Measurements from ENCODE around the gene SEZ6L.
A peak's percentile ranks its signal among the peaks of the same experiment; 100 is the strongest.

Gene SEZ6L

DNA sequence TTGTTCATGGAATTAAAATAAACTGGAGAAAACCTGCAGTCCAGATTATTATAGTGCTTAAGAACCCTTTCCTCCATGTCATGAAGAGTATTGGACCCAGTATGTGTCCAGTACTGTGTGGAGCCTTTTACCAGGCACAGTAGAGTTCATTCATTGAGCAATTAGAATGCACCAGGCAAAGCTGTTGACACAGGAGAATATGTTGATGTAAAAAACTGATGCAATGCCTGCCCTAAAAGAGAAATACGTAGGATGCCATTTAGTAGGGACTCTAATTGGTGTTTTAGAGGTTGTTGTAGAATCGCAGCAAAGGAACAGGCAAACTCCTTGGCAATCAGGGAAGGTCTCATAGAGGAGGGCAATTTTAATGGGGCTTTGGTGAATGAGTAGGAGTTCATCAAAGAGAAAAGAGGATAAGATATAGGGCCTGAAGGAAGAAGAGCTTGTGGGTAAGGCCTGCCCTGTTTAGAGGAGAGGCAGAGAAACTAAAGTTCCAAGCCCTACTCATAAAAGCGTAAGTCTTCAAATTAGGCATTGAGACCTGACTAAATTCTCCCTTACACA, 126.4 kb downstream of the SEZ6L start:
- no peak for DNase-seq

DNA sequence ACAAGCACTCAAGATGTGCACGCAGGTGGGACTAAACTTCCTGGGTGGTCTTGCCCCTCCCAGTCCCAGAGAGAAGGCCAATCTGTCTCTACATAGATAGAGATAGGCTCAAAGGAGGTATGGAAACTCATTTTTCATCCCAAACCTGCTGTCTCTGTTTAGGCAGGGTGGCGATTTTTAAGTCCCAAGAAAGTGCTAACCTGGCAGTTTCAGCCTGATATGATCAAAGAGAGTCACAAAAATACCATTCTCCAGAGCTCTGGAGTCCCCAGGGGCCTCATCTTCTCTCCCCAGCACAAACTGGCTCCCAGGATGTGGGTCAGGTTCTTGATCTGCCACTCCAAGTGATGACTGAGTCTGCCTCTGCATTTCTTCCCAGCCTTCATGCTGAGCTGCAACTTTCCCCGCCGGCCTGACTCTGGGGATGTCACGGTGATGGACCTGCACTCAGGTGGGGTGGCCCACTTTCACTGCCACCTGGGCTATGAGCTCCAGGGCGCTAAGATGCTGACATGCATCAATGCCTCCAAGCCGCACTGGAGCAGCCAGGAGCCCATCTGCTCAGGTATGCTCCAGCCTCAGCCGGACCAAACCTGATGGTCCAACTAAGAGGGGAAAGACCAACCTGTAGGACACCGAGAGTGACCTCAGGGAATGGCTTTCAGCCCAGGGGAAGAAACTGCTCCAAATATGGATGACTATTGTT, 129.5 kb downstream of the SEZ6L start:
- DNase-seq, result no peak

DNA sequence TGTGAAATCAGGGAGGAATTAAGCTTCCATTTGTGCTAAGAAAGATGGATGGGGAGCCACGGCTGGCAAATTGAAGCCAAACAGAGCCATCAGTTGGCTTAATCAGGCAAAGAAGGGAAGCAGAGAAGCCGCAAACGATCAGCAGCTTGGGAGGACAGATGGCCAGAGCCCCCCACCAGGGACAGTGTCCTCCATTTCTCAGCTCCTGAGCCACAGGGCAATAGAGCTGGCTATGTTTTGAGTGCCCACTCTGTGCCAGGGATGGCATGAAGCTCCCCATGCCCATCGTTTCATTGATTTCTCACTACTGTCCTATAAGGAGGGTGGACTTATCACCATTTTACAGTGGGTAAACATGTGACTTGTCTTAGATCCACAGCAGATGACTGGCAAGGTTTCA, 133.5 kb downstream of the SEZ6L start:
- DNase-seq, result no peak

DNA sequence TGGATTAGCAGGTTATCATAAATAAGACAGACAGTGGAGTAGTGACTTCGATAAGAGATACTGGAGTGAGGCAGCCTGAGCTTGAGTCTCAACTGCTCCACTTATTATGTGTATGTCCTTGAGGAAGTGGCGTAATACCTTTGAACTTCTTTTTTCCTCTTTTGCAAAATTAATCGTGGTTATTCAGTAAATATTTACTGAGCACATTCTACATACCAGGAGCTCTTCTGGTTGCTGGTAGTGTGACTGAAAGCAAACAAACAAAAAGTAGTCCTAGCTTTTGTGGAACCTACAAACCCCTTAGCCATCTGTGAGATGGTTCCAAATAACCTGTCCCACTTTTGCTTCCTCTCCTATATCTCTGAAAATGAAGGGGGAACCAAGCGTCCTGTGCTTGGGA, 134.2 kb downstream of the SEZ6L start:
- no peak for DNase-seq

DNA sequence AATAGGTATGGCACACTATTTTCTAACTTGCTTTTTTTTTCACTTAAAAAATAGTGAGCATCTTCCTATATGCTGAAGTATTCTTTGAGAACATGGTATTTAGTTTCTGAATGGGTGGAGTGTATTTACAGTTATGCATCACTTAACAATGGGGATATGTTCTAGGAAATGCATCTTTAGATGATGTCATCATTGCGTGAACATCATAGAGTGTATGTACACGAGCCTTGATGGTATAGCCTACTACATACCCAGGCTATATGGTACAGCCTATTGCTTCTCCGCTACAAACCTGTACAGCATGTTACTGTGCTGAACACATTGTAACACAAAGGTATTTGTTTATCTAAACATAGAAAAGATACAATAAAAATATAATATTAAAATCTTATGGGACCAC, 135.5 kb downstream of the SEZ6L start:
- no peak for DNase-seq

DNA sequence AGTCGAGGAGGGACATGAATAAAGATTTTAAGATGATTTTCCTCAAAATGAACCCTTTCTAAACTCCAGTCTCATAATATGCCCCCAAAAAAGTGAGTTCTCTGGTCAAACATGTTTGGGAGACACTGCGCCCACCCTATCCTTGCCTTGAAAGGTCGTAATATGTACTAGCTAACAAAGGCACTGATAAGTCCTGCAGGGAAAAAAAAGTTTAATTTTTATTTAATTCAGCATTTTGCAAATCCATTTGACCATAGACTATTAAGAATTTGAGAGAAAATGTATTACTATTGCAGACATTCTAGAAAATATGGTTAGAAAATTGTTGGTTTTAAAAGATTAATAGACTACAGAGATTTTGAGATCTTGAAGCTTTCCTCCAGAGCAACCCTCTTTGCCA, 139.2 kb downstream of the SEZ6L start:
- DNase-seq, result no peak

DNA sequence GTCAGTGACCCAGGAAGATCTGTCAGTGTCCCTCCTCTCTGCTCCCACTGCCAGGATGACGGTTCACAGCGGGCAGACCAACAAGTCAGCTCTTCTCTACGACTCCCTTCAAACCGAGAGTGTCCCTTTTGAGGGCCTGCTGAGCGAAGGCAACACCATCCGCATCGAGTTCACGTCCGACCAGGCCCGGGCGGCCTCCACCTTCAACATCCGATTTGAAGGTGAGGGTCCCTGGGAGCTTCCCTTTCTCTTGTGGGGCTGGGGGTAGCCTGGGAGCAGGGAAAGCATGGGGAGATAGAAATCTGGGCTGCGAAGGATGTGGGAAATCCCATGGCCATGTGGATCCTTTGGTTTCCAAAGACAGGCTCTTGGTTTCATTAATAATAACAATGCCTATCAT, 141.4 kb downstream of the SEZ6L start:
- DNase-seq, result no peak

DNA sequence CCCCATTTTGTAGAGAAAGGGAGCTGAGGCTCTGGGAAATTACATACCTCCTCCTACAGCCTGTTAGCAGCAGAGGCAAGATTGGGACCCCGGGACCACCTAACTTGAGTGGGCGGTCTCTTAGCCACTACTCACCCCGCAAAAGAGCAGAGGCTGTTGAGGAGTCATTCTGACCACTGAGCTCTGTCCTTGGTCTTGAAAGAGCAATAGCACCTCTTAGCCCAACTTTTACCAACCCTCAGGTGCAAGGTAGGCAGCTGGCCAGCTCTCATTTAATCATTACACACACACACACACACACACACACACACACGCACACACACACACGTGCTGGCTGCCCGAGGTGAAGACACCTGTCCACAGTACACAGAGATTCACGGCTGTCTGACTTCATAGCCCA, 144.0 kb downstream of the SEZ6L start:
- no peak for DNase-seq

DNA sequence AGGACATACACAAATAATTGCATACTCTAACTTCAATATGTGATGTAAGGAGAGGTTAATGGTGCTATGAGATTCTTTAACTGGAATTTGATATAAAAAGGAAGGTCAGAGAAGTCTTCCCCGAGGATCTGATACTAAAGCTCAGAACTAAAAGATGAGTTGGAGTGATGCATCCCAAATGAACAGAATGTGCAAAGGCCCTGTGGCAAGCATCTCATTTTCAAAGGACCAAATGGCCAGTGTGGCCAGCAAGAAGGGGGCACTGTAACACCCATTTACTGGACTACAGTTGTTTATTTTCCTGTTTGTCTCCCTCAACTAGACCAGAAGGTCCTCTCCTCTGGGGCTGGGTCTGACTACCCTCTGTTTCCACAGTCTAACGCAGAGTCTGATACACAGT, 144.9 kb downstream of the SEZ6L start:
- no peak for DNase-seq

DNA sequence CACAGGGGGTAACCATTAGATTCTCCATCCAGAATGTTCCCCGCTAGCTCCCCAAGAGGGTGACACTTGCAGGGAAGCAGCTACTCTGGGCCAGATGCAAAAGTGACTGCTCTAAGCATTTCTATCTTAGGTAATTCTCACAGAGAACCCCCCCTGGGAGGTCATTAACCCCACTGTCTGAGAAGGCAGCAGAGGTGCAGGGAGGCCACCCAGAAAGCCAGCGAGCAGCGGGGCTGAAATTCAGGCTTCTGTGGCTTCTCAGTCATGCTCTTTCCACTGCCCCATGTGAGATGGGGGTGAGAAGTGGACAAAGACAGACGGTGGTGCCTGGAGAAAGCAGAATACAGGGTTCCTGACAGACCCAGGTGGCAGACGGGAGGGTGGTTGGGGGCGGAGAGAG, 145.4 kb downstream of the SEZ6L start:
- no peak for DNase-seq

DNA sequence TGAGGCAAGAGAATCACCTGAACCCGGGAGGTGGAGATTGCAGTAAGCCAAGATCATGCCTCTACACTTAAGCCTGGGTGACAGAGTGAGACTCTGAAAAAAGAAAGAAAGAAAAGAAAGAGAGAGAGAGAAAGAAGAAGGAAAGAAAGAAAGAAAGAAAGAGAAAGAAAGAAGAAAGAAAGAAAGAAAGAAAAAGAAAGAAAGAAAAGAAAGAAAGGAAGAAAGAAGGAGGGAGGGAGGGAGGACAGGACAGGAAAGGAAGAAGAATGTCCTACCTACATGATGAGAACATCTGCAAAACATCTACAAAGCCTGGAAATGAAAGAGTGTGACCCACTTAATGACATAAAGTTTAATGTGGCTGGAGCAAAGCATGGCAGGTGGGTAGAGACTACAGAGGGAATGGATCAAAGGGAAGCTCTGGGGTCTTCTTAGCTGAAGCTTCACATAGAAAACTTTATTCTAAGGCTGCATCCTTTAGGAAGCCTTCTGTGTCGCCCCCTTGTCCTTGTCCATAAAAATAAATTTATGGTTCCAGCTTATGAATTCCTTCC, 147.5 kb downstream of the SEZ6L start:
- no peak for DNase-seq

DNA sequence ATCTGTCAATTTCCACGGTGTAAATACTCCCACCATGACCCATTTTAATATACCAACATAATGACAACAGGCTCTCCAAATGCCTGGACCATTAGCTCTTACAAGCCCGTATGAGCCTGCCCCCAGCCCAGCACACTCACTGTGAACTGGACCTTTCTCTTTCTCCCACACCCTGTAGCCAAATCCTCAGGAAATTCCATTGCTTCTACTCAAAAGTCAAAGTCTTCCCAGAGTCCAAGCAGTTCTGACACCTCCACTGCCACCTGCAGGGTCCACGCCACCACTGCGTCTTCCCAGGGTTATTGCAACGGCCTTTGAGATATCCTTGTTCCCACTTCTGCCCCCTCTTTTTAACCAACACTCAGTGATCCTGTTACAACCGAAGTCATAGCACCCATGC, 149.7 kb downstream of the SEZ6L start:
- no peak for DNase-seq

DNA sequence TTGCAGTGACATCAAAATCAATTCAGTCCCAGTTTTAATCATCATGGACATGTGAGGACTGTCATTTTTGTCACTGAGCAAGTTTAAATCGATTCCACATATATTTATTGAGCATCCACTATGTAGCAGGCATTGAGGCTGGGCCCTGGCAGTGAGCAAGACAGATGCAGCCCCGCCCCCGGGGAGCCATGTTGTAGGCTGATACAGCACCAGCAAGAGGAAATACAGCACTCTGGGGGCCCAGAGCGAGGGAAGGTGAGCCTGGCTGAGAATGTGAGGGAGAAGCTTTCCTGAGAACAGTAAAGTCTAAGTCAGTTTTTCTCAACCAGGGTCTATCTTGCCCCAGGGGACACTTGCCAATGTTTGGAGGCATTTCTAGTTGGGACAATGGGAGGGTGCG, 151.2 kb downstream of the SEZ6L start:
- DNase-seq, result no peak

DNA sequence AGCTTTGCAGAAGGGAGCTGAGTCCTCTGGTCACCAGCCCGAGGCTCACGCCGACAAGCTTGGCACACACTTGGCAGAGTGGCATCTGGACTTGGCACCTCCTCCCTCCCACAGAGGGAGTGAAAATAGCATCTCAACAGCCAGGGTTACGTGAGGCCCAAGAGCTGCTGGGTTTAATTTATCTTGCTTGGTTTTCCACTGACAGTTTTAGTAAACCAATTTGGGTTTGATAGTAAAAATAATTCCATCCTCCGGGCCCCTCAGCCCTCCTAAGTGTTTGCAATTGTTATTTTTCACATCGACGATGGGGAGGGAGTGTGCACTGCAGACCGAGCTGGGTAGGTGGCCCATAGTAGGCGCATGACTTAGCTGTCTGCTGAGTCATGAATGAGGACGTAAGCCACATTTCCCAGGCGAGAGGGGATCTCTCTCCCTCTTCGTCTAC, 152.2 kb downstream of the SEZ6L start:
- DNase-seq, result peak in 5 of 56 donors; percentile 1 to 34 (median 7)

DNA sequence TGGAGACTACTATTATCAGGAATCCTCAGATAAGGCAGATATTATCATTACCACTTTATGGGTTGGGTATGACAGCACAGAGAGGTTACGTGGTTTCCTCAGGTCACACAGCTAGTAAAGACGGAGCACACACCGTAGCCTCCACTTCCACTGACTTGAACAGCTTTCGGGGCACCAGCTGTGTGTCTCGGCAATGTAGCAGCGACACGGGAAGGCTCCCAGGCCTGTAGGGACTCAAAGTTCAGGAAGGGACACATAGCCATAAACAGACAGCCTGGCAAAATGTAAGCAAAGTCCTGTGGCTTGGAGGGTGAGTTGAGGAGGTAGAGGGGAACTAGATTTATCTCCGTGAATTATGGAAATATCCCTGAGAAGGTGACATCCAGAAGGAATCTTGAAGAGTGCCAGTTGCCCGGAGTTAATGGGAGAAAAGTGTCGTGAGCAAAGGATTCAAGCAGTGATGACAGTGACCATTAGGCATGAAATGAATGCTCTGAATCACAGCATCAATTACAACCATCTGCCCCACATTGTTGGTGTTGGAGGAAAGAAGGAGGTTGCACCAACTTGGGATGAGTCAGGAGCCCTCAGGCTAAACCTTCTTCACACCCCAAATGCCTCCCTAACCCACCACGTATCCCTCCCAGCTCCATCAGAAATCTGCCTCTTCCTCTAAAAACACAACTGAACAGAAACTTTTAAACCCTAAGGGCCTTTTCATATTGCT, 153.1 kb downstream of the SEZ6L start:
- DNase-seq, result no peak

DNA sequence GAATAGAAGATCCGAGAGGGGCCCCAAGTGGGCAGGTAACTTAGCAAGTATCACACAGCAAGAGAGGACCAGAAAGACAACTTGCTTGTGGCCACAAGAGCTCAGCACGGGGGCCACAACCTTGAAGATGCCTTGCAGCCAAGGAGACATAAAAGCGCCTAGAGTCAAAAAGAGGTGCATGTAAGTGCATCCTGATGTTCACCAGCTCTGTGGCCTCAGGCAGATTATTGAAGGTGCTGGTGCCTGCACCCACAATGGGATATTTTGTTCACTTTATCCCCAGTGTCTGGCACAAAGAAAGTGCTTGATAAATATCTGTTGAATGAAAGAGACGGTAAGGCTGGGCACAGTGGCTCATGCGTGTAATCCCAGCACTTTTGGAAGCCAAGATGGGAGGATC, 153.8 kb downstream of the SEZ6L start:
- no peak for DNase-seq

DNA sequence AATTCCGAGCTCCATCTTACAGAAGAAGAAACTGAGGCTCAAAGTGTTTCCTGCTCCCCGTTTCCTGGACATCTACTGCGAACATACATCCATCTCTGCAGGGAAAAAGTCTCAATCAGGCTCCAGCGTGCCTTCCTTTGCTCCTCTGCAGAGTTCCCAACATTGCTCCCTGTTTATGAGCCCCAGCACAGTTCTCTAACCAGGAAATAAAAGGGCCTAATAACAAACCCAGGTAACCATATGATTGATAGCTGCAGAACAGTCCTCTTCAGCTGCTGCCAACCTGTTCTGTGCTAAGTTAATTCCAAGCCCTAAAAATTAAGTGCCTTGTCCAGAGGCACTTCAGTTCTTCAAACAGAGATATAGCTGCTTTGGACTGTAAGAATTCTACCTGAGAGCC, 154.9 kb downstream of the SEZ6L start:
- DNase-seq, result no peak

DNA sequence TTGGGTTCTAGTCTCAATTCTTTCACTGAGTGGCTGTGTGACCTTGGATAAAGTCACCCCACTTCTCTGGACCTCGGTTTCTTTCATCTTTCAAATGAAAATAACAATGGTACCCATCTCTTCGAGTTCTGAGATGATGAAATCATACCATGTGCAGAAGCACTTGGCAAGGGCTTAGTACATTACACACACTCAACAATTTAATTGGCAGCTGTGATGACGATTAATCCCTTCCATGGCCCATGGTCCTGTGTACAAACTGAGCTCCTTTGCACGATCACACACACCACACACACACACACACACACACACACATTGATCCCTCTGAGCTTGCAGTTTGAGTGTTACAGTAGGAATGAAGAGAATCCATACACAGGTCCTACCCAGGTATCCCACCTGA, 156.4 kb downstream of the SEZ6L start:
- no peak for DNase-seq

DNA sequence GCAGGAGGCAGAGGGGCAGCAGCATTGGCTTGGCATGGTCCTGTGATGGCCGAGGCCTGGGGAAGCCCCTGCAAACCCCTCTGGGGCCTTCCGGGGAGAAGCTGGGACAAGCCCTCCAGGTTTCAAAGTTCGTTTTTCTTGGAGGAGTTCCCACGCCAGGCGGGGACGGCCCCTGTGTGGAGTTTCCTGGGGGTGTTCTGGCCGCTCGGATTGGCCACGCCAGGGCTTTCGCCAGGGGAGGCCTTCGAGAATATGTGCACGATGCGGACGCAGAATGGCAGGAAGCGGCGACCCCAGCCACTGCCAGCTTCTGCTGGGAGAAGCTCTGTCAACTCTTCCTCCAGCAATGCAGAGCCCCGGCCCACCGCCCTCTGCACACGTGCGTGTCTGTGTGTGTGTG, 157.5 kb downstream of the SEZ6L start:
- no peak for DNase-seq

DNA sequence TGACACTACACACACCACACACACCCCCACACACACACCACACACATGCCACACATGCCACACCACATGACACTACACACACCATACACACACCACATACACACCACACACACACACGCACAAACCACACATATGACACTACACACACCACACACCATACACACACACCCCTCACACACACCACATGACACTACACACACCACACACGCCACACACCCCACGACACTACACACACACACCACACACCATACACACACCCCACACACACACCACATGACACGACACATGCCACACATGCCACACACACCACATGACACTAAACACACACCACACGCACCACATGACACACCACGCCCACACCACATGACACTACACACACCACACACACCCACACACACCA, 158.0 kb downstream of the SEZ6L start:
- DNase-seq, result no peak

DNA sequence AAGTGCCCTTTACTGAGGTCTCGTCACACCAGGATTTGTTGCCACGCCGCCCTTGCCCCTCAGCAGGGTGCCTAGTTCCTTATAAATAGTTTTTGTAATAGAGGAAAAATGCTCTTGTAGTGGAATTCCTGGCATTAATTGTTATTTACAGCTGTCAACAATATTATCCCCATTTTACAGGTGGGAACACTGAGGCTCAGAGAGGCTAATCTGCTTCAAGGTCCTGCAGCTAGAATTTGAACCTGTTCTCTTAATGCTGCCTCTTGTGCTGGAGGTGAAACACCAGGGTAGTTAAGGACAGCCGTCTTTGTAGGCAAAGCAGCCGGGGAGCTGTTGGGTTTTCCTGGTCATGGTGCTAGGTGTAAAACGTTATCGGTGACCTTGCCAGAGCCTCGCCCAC, 159.0 kb downstream of the SEZ6L start:
- DNase-seq, result no peak

DNA sequence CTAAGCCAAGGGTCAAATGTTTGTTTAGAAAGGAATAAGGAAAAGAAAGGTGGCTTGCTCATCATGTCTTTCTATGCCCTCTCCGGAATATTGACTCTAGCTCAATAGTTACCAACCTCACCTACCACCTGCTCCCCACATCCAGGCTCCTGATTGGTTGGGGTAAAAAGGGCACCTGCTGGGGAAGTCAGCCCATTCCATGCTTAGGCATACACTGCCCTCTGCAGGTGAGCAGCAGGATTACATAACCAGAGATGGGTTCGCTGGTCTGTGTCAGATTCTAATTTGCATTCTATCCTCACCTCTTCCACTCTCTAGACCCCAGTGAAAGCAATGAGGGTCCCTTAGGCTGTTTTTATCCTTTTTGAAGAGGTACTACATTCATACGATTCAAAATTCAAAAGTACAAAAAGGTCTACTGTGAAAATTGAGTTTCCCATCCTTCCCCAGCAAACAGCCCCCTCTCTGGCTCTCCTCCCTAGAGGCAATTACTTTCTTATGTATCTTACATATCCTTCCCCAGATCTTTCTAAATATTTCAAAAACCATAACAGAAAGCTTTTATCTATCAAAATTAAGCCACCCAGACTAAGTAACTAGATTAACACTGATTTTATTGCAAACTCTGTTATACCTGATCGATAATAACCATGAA, 161.8 kb downstream of the SEZ6L start:
- DNase-seq, result peak in 38 of 56 donors; percentile 2 to 74 (median 20)

All from nucleus accumbens (tissue), 56 donors.